HG03571 (cell line): Measurements from ENCODE around the gene DERA.
"Not testable (repeated sequence)": the region's sequence is repeated elsewhere in the genome, so short reads cannot be mapped to it uniquely, and the experiment has no call there.

Source experiments
- ATAC-seq: cut with Tn5 transposase; IDR thresholded peaks from one replicate; pipeline ENCODE4 v1.9.1; 2021; ENCODE audit not compliant: unreplicated experiment

DERA gene

GRCh38 chr12:16002880-16003279 is 91.7 kb downstream of the DERA start:
- no peak for ATAC-seq

- ATAC-seq: no peak
Measured at GRCh38 chr12:16003460-16003859, 92.3 kb downstream of the DERA start.

- ATAC-seq: no peak
Measured at GRCh38 chr12:16006752-16007151, 95.6 kb downstream of the DERA start.

GRCh38 chr12:16008421-16008824 is 97.3 kb downstream of the DERA start:
- no peak for ATAC-seq

- no peak for ATAC-seq
Measured at GRCh38 chr12:16012117-16012516, 101.0 kb downstream of the DERA start.

- ATAC-seq: not testable (repeated sequence)
Measured at GRCh38 chr12:16013722-16014121, 102.6 kb downstream of the DERA start.

GRCh38 chr12:16014394-16014793 is 103.3 kb downstream of the DERA start:
- not testable (repeated sequence) for ATAC-seq

GRCh38 chr12:16016748-16017147 is 105.6 kb downstream of the DERA start:
- no peak for ATAC-seq

- ATAC-seq: no peak
Measured at GRCh38 chr12:16018306-16018705, 107.2 kb downstream of the DERA start.

- no peak for ATAC-seq
Measured at GRCh38 chr12:16019136-16019535, 108.0 kb downstream of the DERA start.

- ATAC-seq: no peak
Measured at GRCh38 chr12:16020031-16020430, 108.9 kb downstream of the DERA start.

GRCh38 chr12:16021026-16021425 is 109.9 kb downstream of the DERA start:
- ATAC-seq: no peak

- no peak for ATAC-seq
Measured at GRCh38 chr12:16021676-16022075, 110.5 kb downstream of the DERA start.

GRCh38 chr12:16027002-16027401 is 115.9 kb downstream of the DERA start:
- ATAC-seq: no peak

- ATAC-seq: no peak
Measured at GRCh38 chr12:16030744-16031143, 119.6 kb downstream of the DERA start.

GRCh38 chr12:16034136-16034817 is 123.1 kb downstream of the DERA start:
- no peak for ATAC-seq

- ATAC-seq: no peak
Measured at GRCh38 chr12:16036073-16036472, 124.9 kb downstream of the DERA start.

- ATAC-seq: no peak
Measured at GRCh38 chr12:16037533-16037932, 126.4 kb downstream of the DERA start.

GRCh38 chr12:16043480-16043879 is 132.3 kb downstream of the DERA start:
- ATAC-seq: no peak

GRCh38 chr12:16046266-16046665 is 135.1 kb downstream of the DERA start:
- no peak for ATAC-seq

GRCh38 chr12:16048511-16048910 is 137.4 kb downstream of the DERA start:
- ATAC-seq: no peak

- no peak for ATAC-seq
Measured at GRCh38 chr12:16056910-16057309, 145.8 kb downstream of the DERA start.

GRCh38 chr12:16057351-16057751 is 146.2 kb downstream of the DERA start:
- not testable (repeated sequence) for ATAC-seq
